Placental pericyte (primary cell): Measurements from ENCODE around the gene DLX2. TPM values are rescaled to one million over a fixed set of nuclear protein-coding genes. Genes with fewer than 3 reads are reported as not detected.

Experiments
- total RNA-seq: library from RNA; depleted of rRNA; stranded (reverse); fragments of >200 nt; gene quantifications from 2 replicates; pipeline ENCODE4 v1.2.3, GENCODE V29; 2012

Gene DLX2
- 0.29 TPM in 1 of 2 replicates, not detected in the other for total RNA-seq

GRCh38 chr2:172102391-172103359 lies at the start of gene DLX2:
Gene DLX2, minus strand, starts transcription at chr2:172102900. Its CDS starts 362 bp downstream, at chr2:172102538.

GRCh38 chr2:172085460-172086159 lies 17.1 kb downstream of the DLX2 start, which contains the start of gene DLX1:
Gene DLX1, plus strand, starts transcription at chr2:172085507. Its CDS starts 171 bp downstream, at chr2:172085678.

Other genes starting within 250 kb of the DLX2 start
- gene SLC25A12, start 208.7 kb downstream of the DLX2 start, total RNA-seq, result 10.5 and 31.8 TPM in 2 replicates
- gene HAT1, start 180.4 kb downstream of the DLX2 start, total RNA-seq, result 20.8 and 60.4 TPM in 2 replicates
- 3.1 and 5.6 TPM in 2 replicates for gene METAP1D, start 102.9 kb downstream of the DLX2 start, total RNA-seq
- gene DLX1, start 17.4 kb downstream of the DLX2 start, total RNA-seq, result 0.43 TPM in 1 of 2 replicates, not detected in the other